GM06990 (cell line): ENCODE measurements around the gene CAPN14.

Source experiments
- DNase-seq: peaks from one replicate; pipeline ENCODE4 v3.0.0-alpha.2; 2011; ENCODE audit not compliant: insufficient read length; ENCODE audit errors: extremely low read depth
- H3K27me3 ChIP-seq: replicated peaks from 2 replicates; pipeline ENCODE4 v1.6.0; 2011; ENCODE audit warnings: low read length; ENCODE audit not compliant: control insufficient read depth, insufficient read depth
- H3K36me3 ChIP-seq: 2 replicates; pipeline ENCODE4 v1.5.1; 2011; ENCODE audit warnings: low read length; ENCODE audit not compliant: control insufficient read depth, insufficient read depth
- H3K4me3 ChIP-seq: replicated peaks from 2 replicates; pipeline ENCODE4 v1.5.1; 2011; ENCODE audit warnings: low read depth, mild to moderate bottlenecking, control low read depth, low read length
- CTCF ChIP-seq: IDR thresholded peaks from 2 replicates; pipeline ENCODE4 v1.5.1; 2011; ENCODE audit warnings: low read length, control low read depth, mild to moderate bottlenecking, inconsistent platforms; ENCODE audit not compliant: insufficient read depth, poor library complexity, severe bottlenecking

CAPN14 gene

DNA sequence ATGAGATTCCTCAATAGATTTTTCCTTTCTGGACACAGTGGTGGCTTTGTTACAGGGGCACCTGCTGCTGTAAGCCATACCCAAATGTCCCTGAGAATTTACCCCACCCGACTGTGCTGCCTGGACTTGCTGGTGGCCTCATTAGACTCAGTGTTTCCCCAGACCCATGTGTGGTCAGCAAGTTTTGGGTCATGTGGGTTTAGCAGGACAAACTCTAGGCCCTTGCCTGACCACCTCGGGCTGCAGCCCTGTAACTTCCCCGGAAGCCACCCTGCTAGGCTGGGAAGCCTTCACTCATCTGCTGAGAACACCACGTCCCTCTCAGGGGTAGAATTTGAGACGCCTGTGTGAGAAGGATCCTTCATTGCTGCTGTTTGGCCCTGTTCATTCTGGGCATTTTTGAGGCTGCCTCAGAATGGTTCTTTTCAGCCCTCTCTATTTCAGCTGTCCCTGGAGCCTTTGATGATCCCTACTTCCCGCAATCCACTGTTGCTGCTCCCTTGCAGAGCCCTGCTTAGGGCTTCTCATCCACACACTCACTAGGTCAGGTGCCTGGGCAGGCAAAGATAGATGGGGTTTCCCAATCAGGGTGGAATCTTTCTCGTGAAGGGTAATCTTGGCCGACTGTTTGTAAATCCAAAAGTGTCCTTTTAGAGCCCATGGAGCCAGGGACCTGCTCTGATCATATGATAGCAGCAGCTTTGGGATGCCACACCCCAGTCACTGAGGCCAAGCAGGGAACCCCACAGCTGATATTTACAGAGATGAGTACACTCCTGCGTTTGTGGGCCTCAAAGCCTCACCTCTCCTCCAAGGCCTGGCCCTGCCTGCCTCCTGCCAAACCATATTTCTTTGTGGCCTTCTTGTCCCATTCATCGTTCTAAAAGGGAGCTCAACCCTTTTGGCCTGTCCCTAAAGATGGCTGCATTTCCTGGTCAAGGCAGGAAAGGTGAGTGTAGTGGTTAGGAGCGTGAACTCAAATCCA, 23.4 kb upstream of the CAPN14 start:
- DNase-seq, result no peak
- Histone ChIP-seq H3K27me3 (no peaks in the 10 kb centered on the region), H3K4me3 (no peak overlapping the region), H3K36me3 (no peaks in the 10 kb centered on the region)
- no peak for TF ChIP-seq CTCF

GRCh38 chr2:31239593-31240177, 22.4 kb upstream of the CAPN14 start:
- H3K36me3 ChIP-seq, result no peaks in the 10 kb centered on the region
- no peak for TF ChIP-seq CTCF
- H3K4me3 ChIP-seq, result no peak overlapping the region
- no peak for DNase-seq
- H3K27me3 ChIP-seq, result no peaks in the 10 kb centered on the region

DNA sequence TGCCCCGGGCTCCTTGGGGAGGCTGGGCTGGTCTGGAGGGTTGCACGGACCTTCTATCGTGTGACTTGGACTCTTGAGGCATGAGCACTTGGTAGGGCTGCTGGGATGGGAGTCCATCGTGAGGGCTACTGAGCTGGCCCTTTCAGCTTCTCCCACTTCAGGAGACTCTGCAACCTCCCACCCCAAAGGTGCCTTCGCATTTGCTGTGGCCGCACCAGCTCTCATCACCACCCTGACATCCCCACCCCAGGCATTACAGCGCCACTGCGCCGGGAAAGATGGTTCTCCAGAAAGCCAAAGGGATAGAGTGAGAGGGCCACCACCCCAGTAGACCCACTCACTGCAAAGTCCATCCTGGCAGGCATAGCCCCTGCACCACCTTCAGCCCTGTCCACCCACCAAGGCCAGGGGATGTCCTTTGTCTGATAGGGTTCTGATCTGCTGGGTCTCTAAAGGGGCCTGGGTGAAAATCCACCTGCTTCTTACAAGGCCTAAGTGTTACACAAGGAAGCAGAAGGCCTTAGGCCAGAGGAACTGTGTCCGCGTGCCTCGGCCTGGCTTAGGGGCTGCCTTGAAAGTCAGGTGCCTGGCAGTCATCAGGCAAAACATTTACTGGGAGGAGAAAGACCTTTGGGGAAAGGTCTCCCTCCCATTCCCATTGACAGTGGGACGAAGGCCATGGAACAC, 21.7 kb upstream of the CAPN14 start:
- no peak overlapping the region for H3K4me3 ChIP-seq
- H3K27me3 ChIP-seq, result no peaks in the 10 kb centered on the region
- no peak for TF ChIP-seq CTCF
- DNase-seq, result no peak
- no peaks in the 10 kb centered on the region for H3K36me3 ChIP-seq

- TF ChIP-seq CTCF, result no peak
- Histone ChIP-seq H3K36me3 (no peaks in the 10 kb centered on the region), H3K4me3 (no peak overlapping the region), H3K27me3 (no peaks in the 10 kb centered on the region)
- no peak for DNase-seq
Observed at GRCh38 chr2:31238126-31238905, 21.0 kb upstream of the CAPN14 start.

DNA sequence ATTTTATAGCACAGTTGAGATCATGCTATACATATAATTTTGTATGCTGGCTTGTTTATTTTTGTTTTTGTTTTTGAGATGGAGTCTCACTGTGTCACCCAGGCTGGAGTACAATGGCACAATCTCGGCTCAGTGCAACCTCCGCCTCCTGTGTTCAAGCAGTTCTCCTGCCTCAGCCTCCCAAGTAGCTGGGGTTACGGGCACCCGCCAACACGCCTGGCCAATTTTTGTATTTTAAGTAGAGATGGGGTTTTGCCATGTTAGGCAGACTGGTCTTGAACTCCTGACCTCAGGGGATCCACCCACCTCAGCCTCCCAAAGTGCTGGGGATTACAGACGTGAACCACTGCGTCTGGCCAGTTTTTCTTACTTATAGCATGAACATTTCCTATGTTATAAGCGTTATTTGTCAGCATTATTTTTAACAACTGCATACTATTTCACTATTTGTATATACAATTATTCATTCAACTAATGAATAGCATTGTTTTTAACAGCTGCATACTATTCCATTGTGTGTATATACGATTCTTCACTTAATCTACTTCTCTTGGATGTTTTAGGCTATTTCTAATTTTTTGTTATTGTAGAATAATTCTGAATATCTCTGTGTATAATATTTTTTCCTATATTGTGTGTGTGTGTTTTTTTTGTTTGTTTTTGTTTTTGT, 20.2 kb upstream of the CAPN14 start:
- Histone ChIP-seq H3K36me3 (no peaks in the 10 kb centered on the region), H3K4me3 (no peak overlapping the region), H3K27me3 (no peaks in the 10 kb centered on the region)
- no peak for TF ChIP-seq CTCF
- no peak for DNase-seq
